HepG2 (cell line): ENCODE results near the gene PEX14. TPM values are rescaled to one million over a fixed set of nuclear protein-coding genes. Genes with fewer than 3 reads are reported as not detected.

ENCODE experiments used
- ATAC-seq: fragments of 200-7000 bp; cut with Tn5 transposase; 3 replicates; pipeline ENCODE4 v1.9.1; 2020; ENCODE audit warnings: mild to moderate bottlenecking, moderate library complexity
- BruUV-seq: library from RNA; stranded (reverse); fragments of 400-500 nt; replicated peaks from 2 replicates; lab custom pipeline; 2021; lab: Mats Ljungman, UMichigan
- CTCF ChIA-PET: fragments of 300-600 bp; formaldehyde crosslinking; extraction: SDS; loops from one replicate; lab custom pipeline; 2021; ENCODE audit warnings: low total read pairs, inconsistent platforms, low intra/inter-chr PET ratio; lab: Yijun Ruan, JAX
- POLR2A ChIA-PET: fragments of 350-600 bp; sonication (Branson Sonifier 250); formaldehyde crosslinking; loops from one replicate; lab custom pipeline; 2020; ENCODE audit warnings: antibody characterized with exemption, inconsistent platforms; lab: Yijun Ruan, JAX
- DNase-seq: peaks from one replicate; pipeline ENCODE4 v3.0.0-alpha.2; 2015; ENCODE audit warnings: low spot score
- FAIRE-seq: peaks from 3 replicates; lab custom pipeline; 2011; peaks lifted over from hg19 to GRCh38; lab: Jason Lieb, UNC
- H2AFZ ChIP-seq: one replicate; pipeline ENCODE4 v1.6.1; 2011; ENCODE audit warnings: low read length, inconsistent platforms
- H3K27ac ChIP-seq: fragments of 300-600 bp; 3 replicates; pipeline ENCODE4 v1.8.0; 2011; ENCODE audit warnings: mixed run types, mild to moderate bottlenecking, mixed read lengths, low read length, inconsistent platforms; ENCODE audit not compliant: insufficient read depth; ENCODE audit errors: extremely low read length
- H3K27me3 ChIP-seq, 2 experiments: fragments of 200-600 bp in 1 of 2; 2 replicates in 1 of 2; 3 replicates in 1 of 2; pipeline versions ENCODE4 v1.6.0 to v1.8.0; 2011; ENCODE audit warnings: low read length in 2 of 2, mild to moderate bottlenecking in 2 of 2, moderate library complexity in 2 of 2, inconsistent platforms in 1 of 2; ENCODE audit not compliant: insufficient read depth in 2 of 2, control insufficient read depth in 1 of 2
- H3K36me3 ChIP-seq, 2 experiments: fragments of 200-600 bp in 1 of 2; replicated peaks in 1 of 2; 2 replicates in 1 of 2; 3 replicates in 1 of 2; pipeline versions ENCODE4 v1.5.1 to v1.8.0; 2011; ENCODE audit warnings: low read length in 2 of 2, inconsistent platforms in 1 of 2; ENCODE audit not compliant: insufficient read depth in 2 of 2, control insufficient read depth in 1 of 2
- H3K4me1 ChIP-seq: 2 replicates; pipeline ENCODE4 v1.5.1; 2012; ENCODE audit warnings: low read length, inconsistent platforms; ENCODE audit not compliant: insufficient read depth
- H3K4me2 ChIP-seq: 2 replicates; pipeline ENCODE4 v1.6.0; 2011; ENCODE audit warnings: low read depth, low read length, inconsistent platforms
- H3K4me3 ChIP-seq, 3 experiments: fragments of 200-600 bp in 1 of 3; sonication (generic), shearing (Covaris generic) in 1 of 3; replicated peaks in 1 of 3; 2 replicates each; pipeline ENCODE4 v1.5.1; 2011 to 2016; ENCODE audit warnings: low read length in 3 of 3, inconsistent platforms in 2 of 3, low read depth in 2 of 3, mild to moderate bottlenecking in 2 of 3, control low read depth in 1 of 3, mixed read lengths in 1 of 3; ENCODE audit not compliant: insufficient read depth in 1 of 3
- H3K79me2 ChIP-seq: one replicate; pipeline ENCODE4 v1.6.1; 2011; ENCODE audit warnings: low read length, inconsistent platforms; ENCODE audit not compliant: insufficient read depth
- H3K9ac ChIP-seq: 2 replicates; pipeline ENCODE4 v1.6.0; 2011; ENCODE audit warnings: mild to moderate bottlenecking, low read depth, low read length, inconsistent platforms; ENCODE audit not compliant: insufficient read depth
- H3K9me3 ChIP-seq: 2 replicates; pipeline ENCODE4 v1.5.1; 2012; ENCODE audit warnings: mild to moderate bottlenecking, low read length
- H4K20me1 ChIP-seq: 2 replicates; pipeline ENCODE4 v1.6.0; 2011; ENCODE audit warnings: inconsistent platforms, mild to moderate bottlenecking, low read length, moderate library complexity; ENCODE audit not compliant: insufficient read depth
- BCLAF1 ChIP-seq: fragments of 450-650 bp; IDR thresholded peaks from 2 replicates; pipeline ENCODE4 v1.6.1; 2017; ENCODE audit warnings: mild to moderate bottlenecking
- BRD4 ChIP-seq: sonication (generic); formaldehyde crosslinking; IDR thresholded peaks from 2 replicates; pipeline ENCODE4 v1.4.0; 2020; ENCODE audit warnings: missing genetic modification reagents
- CAMTA2 ChIP-seq: sonication (generic); formaldehyde crosslinking; IDR thresholded peaks from 2 replicates; pipeline ENCODE4 v1.4.0; 2020; ENCODE audit warnings: mild to moderate bottlenecking, missing genetic modification reagents, borderline replicate concordance
- NR2F6 ChIP-seq, 2 experiments: IDR thresholded peaks; 2 replicates each; pipeline ENCODE4 v1.6.1; 2016; ENCODE audit warnings: antibody characterized with exemption in 1 of 2, mild to moderate bottlenecking in 1 of 2
- POGK ChIP-seq: sonication (generic); formaldehyde crosslinking; conservative IDR thresholded peaks from 2 replicates; pipeline ENCODE4 v1.8.0; 2022; ENCODE audit warnings: mild to moderate bottlenecking, moderate library complexity, missing genetic modification reagents
- PTBP1 ChIP-seq: fragments of 200-400 bp; formaldehyde crosslinking; IDR thresholded peaks from 2 replicates; pipeline ENCODE4 v1.6.1; 2018; ENCODE audit warnings: low read length, low read depth; ENCODE audit not compliant: poor library complexity, severe bottlenecking
- SMAD9 ChIP-seq: sonication (generic); formaldehyde crosslinking; IDR thresholded peaks from 2 replicates; pipeline ENCODE4 v1.5.1; 2020; ENCODE audit warnings: mild to moderate bottlenecking, missing genetic modification reagents
- ZBTB2 ChIP-seq: sonication (generic); formaldehyde crosslinking; IDR thresholded peaks from 2 replicates; pipeline ENCODE4 v1.8.0; 2022; ENCODE audit warnings: low read depth, missing genetic modification reagents
- ZBTB38 ChIP-seq: sonication (generic); formaldehyde crosslinking; IDR thresholded peaks from 2 replicates; pipeline ENCODE4 v1.5.1; 2020; ENCODE audit warnings: mild to moderate bottlenecking, missing genetic modification reagents
- ZNF468 ChIP-seq: sonication (generic); formaldehyde crosslinking; IDR thresholded peaks from 2 replicates; pipeline ENCODE4 v1.8.0; 2022; ENCODE audit warnings: mild to moderate bottlenecking, moderate library complexity, missing genetic modification reagents
- ZNF775 ChIP-seq: sonication (generic); formaldehyde crosslinking; IDR thresholded peaks from 2 replicates; pipeline ENCODE4 v1.4.0; 2020; ENCODE audit warnings: missing genetic modification reagents, mild to moderate bottlenecking, moderate library complexity, borderline replicate concordance
- WGBS: methylation state at CpG from one replicate; pipeline ENCODE4 v1.1.6; 2017; ENCODE audit warnings: low lambda C conversion rate; 5-methylcytosine and 5-hydroxymethylcytosine counted together
- in situ Hi-C: cut with HindIII; loops from 2 replicates; pipeline ENCODE4 v1.10.0; 2017; ENCODE audit warnings: low pct_unique_long_range_greater_than_20kb; ENCODE audit not compliant: extremely low pct_ligation_motif_present
- intact Hi-C: fragments of 100-400 bp; cut with micrococcal nuclease; formaldehyde crosslinking; loops from one replicate; pipeline ENCODE4 v1.10.0; 2022; ENCODE audit not compliant: unreplicated experiment
- polyA plus RNA-seq, 8 experiments: library from polyadenylated mRNA; depleted of rRNA in 3 of 8; stranded (reverse) in 7 of 8; unstranded in 1 of 8; fragments of >200 nt; fragmentation: Illumina TruSeq in 4 of 8; extraction: Trizol in 4 of 8; gene quantifications; 2 replicates each; pipeline versions ENCODE4 v1.2.1 to v1.2.3, GENCODE V29; 2011 to 2016; ENCODE audit warnings: low read depth in 4 of 8, missing spikeins in 1 of 8, mixed read lengths in 1 of 8; ENCODE audit not compliant: insufficient read depth in 1 of 8
- total RNA-seq, 5 experiments: library from RNA; depleted of rRNA; stranded (reverse); fragments of >200 nt; fragmentation: Illumina TruSeq; extraction: Trizol; gene quantifications; 2 replicates each; pipeline ENCODE4 v1.2.3, GENCODE V29; 2016; ENCODE audit warnings: low read depth in 1 of 5

PEX14 gene
- total and polyA plus RNA-seq, 2 of the 13 experiments (the other 11 are each of a cell fraction or from before 2014, with no cell fraction given): 6.5 to 9.9 TPM

- in situ Hi-C loops (no loop called here), intact Hi-C loops (no loop called here)
- no peaks in the 10 kb centered on the region for H3K4me1 ChIP-seq
- no peak for ATAC-seq
- CTCF ChIA-PET: no interaction called here
- DNase-seq: no peak
- no peak overlapping the region for H3K9ac ChIP-seq
- no TSS peak for BruUV-seq
- no peak for TF ChIP-seq SMAD9
- TF ChIP-seq ZNF775: no peak
- POLR2A ChIA-PET: no interaction called here
- H3K27me3 ChIP-seq: no peaks in the 10 kb centered on the region
- no peak overlapping the region for H3K4me2 ChIP-seq
- no peak for FAIRE-seq
- H3K36me3 ChIP-seq: no peaks in the 10 kb centered on the region
- 95% methylated on average over 18 of the region's 18 CpGs for WGBS
- H3K4me3 ChIP-seq: no peak overlapping the region
- H4K20me1 ChIP-seq: no peaks in the 10 kb centered on the region
- H2AFZ ChIP-seq: no peak overlapping the region
- no peaks in the 10 kb centered on the region for H3K79me2 ChIP-seq
- no peaks in the 10 kb centered on the region for H3K9me3 ChIP-seq
- no peak overlapping the region for H3K27ac ChIP-seq
Observed at GRCh38 chr1:10659218-10659617, 184.5 kb downstream of the PEX14 start.

- ChIA-PET POLR2A (no interaction called here), CTCF (no interaction called here)
- Histone ChIP-seq H3K9me3 (no peaks in the 10 kb centered on the region), H3K4me3 (no peak overlapping the region), H3K4me1 (no peaks in the 10 kb centered on the region), H3K36me3 (no peaks in the 10 kb centered on the region), H3K9ac (no peak overlapping the region), H4K20me1 (no peaks in the 10 kb centered on the region), H2AFZ (no peak overlapping the region), H3K27ac (no peak overlapping the region), H3K4me2 (no peak overlapping the region), H3K27me3 (no peaks in the 10 kb centered on the region), H3K79me2 (no peaks in the 10 kb centered on the region)
- 95% methylated on average over 33 of the region's 52 CpGs for WGBS
- no TSS peak for BruUV-seq
- FAIRE-seq (no peak), ATAC-seq (no peak), DNase-seq (no peak)
- intact Hi-C loops (no loop called here), in situ Hi-C loops (no loop called here)
- TF ChIP-seq PTBP1 (no peak), CAMTA2 (CRISPR knock-in tag) (no peak), BCLAF1 (no peak), ZNF468 (CRISPR knock-in tag) (no peak), ZBTB2 (CRISPR knock-in tag) (no peak), POGK (no peak), ZBTB38 (CRISPR knock-in tag) (no peak), NR2F6 (IDR thresholded peaks at IDR 0.05) (no peak), NR2F6 (CRISPR knock-in tag; IDR thresholded peaks at IDR 0.05) (no peak), BRD4 (CRISPR knock-in tag) (no peak)
Observed at GRCh38 chr1:10659646-10660540, 185.1 kb downstream of the PEX14 start.
